Stomach (tissue), 4 donors: ENCODE results near the gene COPG2.
"Not testable (repeated sequence)": the region's sequence is repeated elsewhere in the genome, so short reads cannot be mapped to it uniquely, and the experiment has no call there.

Experiments used
- EP300 ChIP-seq: sonication (generic); formaldehyde crosslinking; IDR thresholded peaks from one replicate; pipeline ENCODE4 v1.6.1; 2017; ENCODE audit warnings: antibody characterized with exemption
- POLR2A ChIP-seq, 4 donors: fragments of 450-650 bp; IDR thresholded peaks; one replicate each; pipeline ENCODE4 v1.6.1; 2016; ENCODE audit warnings: antibody characterized with exemption in 4 of 4, control low read depth in 2 of 4, mild to moderate bottlenecking in 1 of 4, moderate library complexity in 1 of 4
- TF ChIP-seq, protein P1 (sequence below), 7 experiments: fragments of 450-650 bp in 4 of 7; fragments of 200-600 bp in 3 of 7; sonication (generic) in 3 of 7; IDR thresholded peaks; one replicate each; pipeline ENCODE4 v1.5.1; 2016 to 2019; ENCODE audit warnings: antibody characterized with exemption in 7 of 7, control low read depth in 2 of 7, mild to moderate bottlenecking in 1 of 7

DNA sequence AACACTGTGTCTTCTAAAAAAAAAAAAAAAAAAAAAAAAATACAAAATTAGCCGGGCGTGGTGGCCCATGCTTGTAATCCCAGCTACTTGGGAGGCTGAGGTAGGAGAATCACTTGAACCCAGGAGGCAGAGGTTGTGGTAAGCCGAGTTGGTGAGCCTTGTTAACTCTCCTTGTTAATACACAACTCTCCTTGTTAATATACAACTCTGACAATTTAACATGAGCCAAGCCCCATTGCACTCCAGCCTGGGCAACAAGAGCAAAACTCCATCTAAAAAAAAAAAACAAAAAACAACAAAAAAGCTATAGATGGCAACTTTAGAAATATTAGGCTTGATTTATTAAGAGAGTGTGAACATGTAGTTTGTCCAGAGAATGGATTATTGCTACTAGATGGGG lies 156.5 kb downstream of the COPG2 start:
- TF ChIP-seq POLR2A (IDR thresholded peaks at IDR 0.05); EP300: not testable (repeated sequence)
- TF ChIP-seq, protein P1, sequence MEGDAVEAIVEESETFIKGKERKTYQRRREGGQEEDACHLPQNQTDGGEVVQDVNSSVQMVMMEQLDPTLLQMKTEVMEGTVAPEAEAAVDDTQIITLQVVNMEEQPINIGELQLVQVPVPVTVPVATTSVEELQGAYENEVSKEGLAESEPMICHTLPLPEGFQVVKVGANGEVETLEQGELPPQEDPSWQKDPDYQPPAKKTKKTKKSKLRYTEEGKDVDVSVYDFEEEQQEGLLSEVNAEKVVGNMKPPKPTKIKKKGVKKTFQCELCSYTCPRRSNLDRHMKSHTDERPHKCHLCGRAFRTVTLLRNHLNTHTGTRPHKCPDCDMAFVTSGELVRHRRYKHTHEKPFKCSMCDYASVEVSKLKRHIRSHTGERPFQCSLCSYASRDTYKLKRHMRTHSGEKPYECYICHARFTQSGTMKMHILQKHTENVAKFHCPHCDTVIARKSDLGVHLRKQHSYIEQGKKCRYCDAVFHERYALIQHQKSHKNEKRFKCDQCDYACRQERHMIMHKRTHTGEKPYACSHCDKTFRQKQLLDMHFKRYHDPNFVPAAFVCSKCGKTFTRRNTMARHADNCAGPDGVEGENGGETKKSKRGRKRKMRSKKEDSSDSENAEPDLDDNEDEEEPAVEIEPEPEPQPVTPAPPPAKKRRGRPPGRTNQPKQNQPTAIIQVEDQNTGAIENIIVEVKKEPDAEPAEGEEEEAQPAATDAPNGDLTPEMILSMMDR (IDR thresholded peaks at IDR 0.05) = not testable (repeated sequence)
